Activated CD4-positive, alpha-beta T cell treated with anti-CD3 and anti-CD28 coated beads, Interleukin-2, amount 10 ng/mL, durations not matched to agents 7 days and 5 days (primary cell): Measurements from ENCODE around the gene OR6B3. TPM values are rescaled to one million over a fixed set of nuclear protein-coding genes. Genes with fewer than 3 reads are reported as not detected.
"Not testable (repeated sequence)": the region's sequence is repeated elsewhere in the genome, so short reads cannot be mapped to it uniquely, and the experiment has no call there.

Experiments used
- CTCF ChIA-PET: fragments of 350-600 bp; sonication (Branson Sonifier 250); formaldehyde crosslinking; loops from one replicate; lab custom pipeline; 2021; ENCODE audit warnings: antibody characterized with exemption; lab: Charles Lee
- POLR2A ChIA-PET: fragments of 350-600 bp; sonication (Branson Sonifier 250); formaldehyde crosslinking; loops from one replicate; lab custom pipeline; 2021; ENCODE audit warnings: antibody characterized with exemption; lab: Charles Lee
- DNase-seq: peaks from one replicate; pipeline ENCODE4 v3.0.0-alpha.2; 2020
- H3K27ac Mint-ChIP-seq: one replicate; pipeline ENCODE4 v1.8.0; 2021; ENCODE audit warnings: mild to moderate bottlenecking, moderate library complexity, mixed read lengths
- H3K27me3 Mint-ChIP-seq: one replicate; pipeline ENCODE4 v1.8.0; 2021; ENCODE audit warnings: mixed read lengths
- H3K36me3 Mint-ChIP-seq: one replicate; pipeline ENCODE4 v1.8.0; 2021; ENCODE audit warnings: low read depth, mixed read lengths
- H3K4me1 Mint-ChIP-seq: one replicate; pipeline ENCODE4 v1.8.0; 2021; ENCODE audit warnings: mixed read lengths
- H3K4me3 Mint-ChIP-seq: one replicate; pipeline ENCODE4 v1.8.0; 2021; ENCODE audit warnings: mild to moderate bottlenecking, moderate library complexity, mixed read lengths
- H3K9me3 Mint-ChIP-seq: one replicate; pipeline ENCODE4 v1.8.0; 2021; ENCODE audit warnings: mixed read lengths
- total RNA-seq, 2 experiments: library from RNA; stranded (reverse); gene quantifications; one replicate each; pipeline ENCODE4 v1.2.3, GENCODE V29; 2021

Gene OR6B3
- total RNA-seq, 2 experiments from 2014 or later = not detected

DNA sequence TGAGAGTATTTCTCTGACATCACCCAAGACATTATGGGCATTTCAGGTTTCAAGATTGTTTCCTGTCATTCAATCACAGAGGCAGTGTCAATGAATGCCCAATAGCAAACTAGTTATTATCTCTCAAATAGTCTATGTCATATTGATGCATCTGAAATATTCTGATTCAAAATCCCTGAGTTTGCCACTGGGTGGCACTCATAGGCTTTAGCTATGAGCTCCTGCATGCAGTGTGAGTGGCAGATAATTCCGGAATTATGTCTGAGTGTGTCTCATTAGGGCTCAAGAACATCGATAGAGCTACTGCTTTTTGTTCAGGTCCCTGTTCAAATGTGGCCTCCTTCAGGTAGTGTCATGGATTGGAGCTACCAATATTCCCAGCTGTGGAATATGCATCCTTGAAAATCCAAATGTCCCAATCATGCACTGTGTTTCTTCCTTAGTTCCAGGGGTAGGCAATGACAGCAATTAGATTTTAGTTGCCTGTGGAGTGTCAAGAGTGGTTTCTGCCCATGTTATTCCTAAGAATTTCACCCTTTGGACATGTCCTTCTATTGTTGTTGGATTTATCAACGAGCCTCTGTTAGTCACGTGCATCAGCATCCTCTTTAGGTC lies 7.8 kb upstream of the OR6B3 start:
- no peak overlapping the region for H3K27ac Mint-ChIP-seq
- DNase-seq = peak; percentile 62
- no peak overlapping the region for H3K4me3 Mint-ChIP-seq
- H3K9me3 Mint-ChIP-seq = no peaks in the 10 kb centered on the region
- no peaks in the 10 kb centered on the region for H3K36me3 Mint-ChIP-seq
- POLR2A ChIA-PET = no interaction called here
- CTCF ChIA-PET = interaction anchor here (0.6 to 2.9 kb wide), 4 partner anchors 9 to 83 kb away, joined by 3 to 16 read pairs (median 4); no protein-coding TSS in a partner anchor
- peaks cover 30% of the 10 kb centered on the region for H3K27me3 Mint-ChIP-seq
- H3K4me1 Mint-ChIP-seq = no peaks in the 10 kb centered on the region

DNA sequence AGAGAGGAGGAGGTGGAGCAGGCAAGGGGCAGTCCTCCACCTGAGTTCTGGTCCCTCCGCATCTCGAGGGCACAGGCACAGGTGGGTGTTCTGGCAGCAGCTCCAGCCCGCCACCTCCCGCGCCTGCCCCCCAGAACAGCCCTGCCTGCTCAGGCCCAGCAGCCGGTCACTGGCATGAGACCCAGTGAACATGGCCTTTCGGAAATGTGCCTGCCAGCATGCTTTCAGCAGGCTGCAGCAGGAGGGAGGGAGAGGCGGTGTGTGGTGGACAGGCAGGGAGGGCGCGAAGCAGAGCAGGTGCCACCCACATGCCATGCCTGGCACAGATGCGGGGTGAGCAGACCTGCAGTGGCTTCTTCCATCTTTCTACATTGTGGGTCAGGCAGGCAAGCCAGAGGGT lies 3.4 kb upstream of the OR6B3 start:
- H3K27ac Mint-ChIP-seq = no peak overlapping the region
- POLR2A ChIA-PET = no interaction called here

DNA sequence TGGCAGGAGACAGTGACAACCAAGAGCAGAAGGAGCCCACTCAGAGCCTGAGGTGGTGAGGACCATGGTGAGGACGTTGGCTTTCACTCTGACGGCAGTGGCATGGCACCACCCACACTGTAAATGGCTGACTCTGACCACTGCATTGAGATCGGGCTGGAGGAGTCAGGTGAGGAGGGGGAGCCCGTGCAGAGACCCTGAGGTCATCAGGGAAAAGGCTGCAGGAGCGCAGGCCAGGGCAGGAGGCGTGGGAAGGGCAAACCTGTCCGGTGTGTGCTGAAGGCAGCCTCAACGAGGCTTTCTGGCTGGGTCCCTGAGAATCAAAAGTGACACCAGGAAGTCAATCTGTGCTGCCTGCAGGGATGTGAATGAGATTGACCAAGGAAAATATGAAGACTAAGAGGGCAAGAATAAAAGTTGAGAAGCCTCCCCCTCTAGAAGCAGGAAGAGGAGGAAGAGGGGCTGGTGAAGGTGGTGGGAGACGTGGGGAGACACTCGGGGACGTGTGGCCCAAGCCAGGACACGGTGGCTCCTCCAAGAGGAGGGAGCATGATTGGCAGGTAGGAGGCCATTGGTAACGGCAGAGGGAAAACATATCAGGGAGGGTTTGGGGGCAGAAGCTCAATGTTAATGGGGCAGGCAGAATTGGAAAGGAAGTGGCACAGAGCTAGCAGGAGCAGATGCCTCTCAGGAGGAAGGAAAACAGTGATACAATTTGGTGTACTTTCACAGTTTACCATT lies 2.0 kb upstream of the OR6B3 start:
- Mint-ChIP-seq H3K9me3 (no peaks in the 10 kb centered on the region), H3K4me3 (no peak overlapping the region), H3K36me3 (no peaks in the 10 kb centered on the region), H3K27me3 (peaks cover 30% of the 10 kb centered on the region), H3K4me1 (no peaks in the 10 kb centered on the region), H3K27ac (no peak overlapping the region)
- no peak for DNase-seq
- ChIA-PET POLR2A (no interaction called here), CTCF (no interaction called here)

More for the DNA sequence above, 3.4 kb upstream of the OR6B3 start:
- CTCF ChIA-PET = no interaction called here
- no peaks in the 10 kb centered on the region for H3K9me3 Mint-ChIP-seq
- H3K4me3 Mint-ChIP-seq = no peak overlapping the region
- H3K36me3 Mint-ChIP-seq = no peaks in the 10 kb centered on the region
- peaks cover 25% of the 10 kb centered on the region for H3K27me3 Mint-ChIP-seq
- no peaks in the 10 kb centered on the region for H3K4me1 Mint-ChIP-seq
- no peak for DNase-seq

GRCh38 chr2:240052524-240052923 lies 797 bp downstream of the OR6B3 start:
- ChIA-PET POLR2A (no interaction called here), CTCF (no interaction called here)
- H3K9me3 Mint-ChIP-seq = no peaks in the 10 kb centered on the region
- peaks cover 35% of the 10 kb centered on the region for H3K27me3 Mint-ChIP-seq
- no peaks in the 10 kb centered on the region for H3K36me3 Mint-ChIP-seq
- H3K4me1 Mint-ChIP-seq = no peaks in the 10 kb centered on the region
- H3K4me3 Mint-ChIP-seq = no peak overlapping the region
- DNase-seq = no peak
- H3K27ac Mint-ChIP-seq = no peak overlapping the region

DNA sequence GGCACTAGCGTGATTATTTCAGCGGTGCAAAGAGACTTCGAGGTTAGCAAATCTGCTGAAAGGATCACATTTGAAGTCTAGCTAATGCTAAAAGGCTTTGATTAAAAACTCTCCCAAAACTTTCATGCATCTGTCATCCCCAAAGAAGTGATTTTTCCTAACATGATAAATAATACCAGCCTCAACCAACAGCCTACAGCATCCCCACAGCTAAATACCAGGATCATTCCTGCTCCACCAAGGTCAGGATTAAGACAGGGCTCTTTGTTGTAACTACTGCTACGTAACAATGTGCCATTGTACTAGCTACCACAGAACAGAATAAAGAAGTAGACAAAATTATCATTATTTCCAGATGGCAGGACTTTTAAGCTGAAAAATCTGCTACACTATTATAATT lies 1.6 kb downstream of the OR6B3 start:
- Mint-ChIP-seq H3K36me3 (no peaks in the 10 kb centered on the region), H3K27ac (no peak overlapping the region), H3K27me3 (peaks cover 35% of the 10 kb centered on the region), H3K4me3 (no peak overlapping the region), H3K9me3 (no peaks in the 10 kb centered on the region), H3K4me1 (no peaks in the 10 kb centered on the region)
- no peak for DNase-seq
- ChIA-PET POLR2A (no interaction called here), CTCF (no interaction called here)

GRCh38 chr2:240050278-240050677 lies 3.0 kb downstream of the OR6B3 start:
- peaks cover 31% of the 10 kb centered on the region for H3K27me3 Mint-ChIP-seq
- ChIA-PET CTCF (no interaction called here), POLR2A (no interaction called here)
- H3K9me3 Mint-ChIP-seq = no peaks in the 10 kb centered on the region
- H3K4me3 Mint-ChIP-seq = no peak overlapping the region
- no peak for DNase-seq
- H3K27ac Mint-ChIP-seq = no peak overlapping the region
- H3K4me1 Mint-ChIP-seq = no peaks in the 10 kb centered on the region
- H3K36me3 Mint-ChIP-seq = no peaks in the 10 kb centered on the region

GRCh38 chr2:240048237-240048636 lies 5.1 kb downstream of the OR6B3 start:
- Mint-ChIP-seq H3K4me1 (no peaks in the 10 kb centered on the region), H3K27me3 (peaks cover 16% of the 10 kb centered on the region), H3K9me3 (no peaks in the 10 kb centered on the region), H3K4me3 (no peak overlapping the region), H3K36me3 (no peaks in the 10 kb centered on the region), H3K27ac (no peak overlapping the region)
- POLR2A ChIA-PET = no interaction called here
- DNase-seq = no peak
- CTCF ChIA-PET = no interaction called here

DNA sequence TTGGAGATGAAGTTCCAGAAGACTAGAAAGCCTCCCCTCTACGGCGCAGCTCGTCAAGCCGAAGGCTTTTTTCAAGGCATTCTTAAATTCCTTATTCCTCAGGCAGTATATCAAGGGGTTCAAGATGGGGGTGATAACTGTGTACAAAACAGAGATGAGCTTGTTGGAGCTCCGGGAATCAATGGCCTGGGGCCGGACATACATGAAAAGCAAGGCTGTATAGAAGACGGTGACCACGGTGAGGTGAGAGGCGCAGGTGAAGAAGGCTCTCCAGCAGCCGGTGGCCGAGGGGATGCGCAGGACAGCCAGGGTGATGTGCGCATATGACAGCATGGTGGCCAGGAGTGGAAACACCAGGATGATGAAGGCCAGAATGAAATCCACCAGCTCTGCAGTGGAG lies 8.2 kb downstream of the OR6B3 start:
- ChIA-PET CTCF (no interaction called here), POLR2A (no interaction called here)
- Mint-ChIP-seq H3K36me3 (no peaks in the 10 kb centered on the region), H3K9me3 (no peaks in the 10 kb centered on the region), H3K27ac (no peak overlapping the region), H3K27me3 (peaks cover 6% of the 10 kb centered on the region), H3K4me3 (no peak overlapping the region), H3K4me1 (no peaks in the 10 kb centered on the region)
- no peak for DNase-seq

DNA sequence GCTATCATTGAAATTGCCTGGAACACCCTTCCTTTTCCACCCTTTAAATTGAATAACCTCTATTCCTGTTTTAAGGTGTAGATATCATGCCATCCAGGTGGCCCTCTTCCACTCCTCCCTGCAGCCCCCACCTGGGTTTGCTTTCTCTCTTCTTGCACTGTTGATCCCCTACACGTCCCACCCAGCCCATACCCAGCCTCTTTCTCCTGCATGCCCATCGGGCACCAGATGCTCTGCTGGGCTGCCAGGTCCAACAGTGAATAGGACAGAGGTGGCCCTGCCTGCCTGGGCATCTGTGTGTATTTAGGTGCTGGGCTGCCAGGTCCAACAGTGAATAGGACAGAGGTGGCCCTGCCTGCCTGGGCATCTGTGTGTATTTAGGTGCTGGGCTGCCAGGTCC lies 9.2 kb downstream of the OR6B3 start:
- H3K9me3 Mint-ChIP-seq, H3K4me3 Mint-ChIP-seq, DNase-seq, POLR2A ChIA-PET, H3K4me1 Mint-ChIP-seq, CTCF ChIA-PET, H3K27me3 Mint-ChIP-seq, H3K36me3 Mint-ChIP-seq, H3K27ac Mint-ChIP-seq: not testable (repeated sequence)

- ChIA-PET CTCF (interaction anchor here (0.7 kb wide), 1 partner anchor 1103 kb away, joined by 4 read pairs; no protein-coding TSS in a partner anchor), POLR2A (no interaction called here)
- no peak for DNase-seq
- H3K27me3 Mint-ChIP-seq = peaks cover 3% of the 10 kb centered on the region
- no peaks in the 10 kb centered on the region for H3K4me1 Mint-ChIP-seq
- no peak overlapping the region for H3K27ac Mint-ChIP-seq
- no peaks in the 10 kb centered on the region for H3K36me3 Mint-ChIP-seq
- no peaks in the 10 kb centered on the region for H3K9me3 Mint-ChIP-seq
- no peak overlapping the region for H3K4me3 Mint-ChIP-seq
Observed at GRCh38 chr2:240043279-240043989, 9.9 kb downstream of the OR6B3 start.

- H3K36me3 Mint-ChIP-seq = no peaks in the 10 kb centered on the region
- no peaks in the 10 kb centered on the region for H3K9me3 Mint-ChIP-seq
- H3K4me1 Mint-ChIP-seq = no peaks in the 10 kb centered on the region
- ChIA-PET POLR2A (no interaction called here), CTCF (interaction anchor here (0.7 kb wide), 1 partner anchor 1102 kb away, joined by 4 read pairs; no protein-coding TSS in a partner anchor)
- no peaks in the 10 kb centered on the region for H3K27me3 Mint-ChIP-seq
- no peak overlapping the region for H3K4me3 Mint-ChIP-seq
- DNase-seq = no peak
- no peak overlapping the region for H3K27ac Mint-ChIP-seq
Observed at GRCh38 chr2:240042740-240043139, 10.6 kb downstream of the OR6B3 start.

- DNase-seq = no peak
- CTCF ChIA-PET = no interaction called here
- Mint-ChIP-seq H3K27me3 (peaks cover 12% of the 10 kb centered on the region), H3K27ac (no peak overlapping the region), H3K9me3 (no peaks in the 10 kb centered on the region), H3K36me3 (no peaks in the 10 kb centered on the region), H3K4me3 (no peak overlapping the region), H3K4me1 (no peaks in the 10 kb centered on the region)
- POLR2A ChIA-PET = no interaction called here
Observed at GRCh38 chr2:240041363-240041762, 12.0 kb downstream of the OR6B3 start.

- Mint-ChIP-seq H3K4me1 (no peaks in the 10 kb centered on the region), H3K27ac (no peak overlapping the region), H3K9me3 (no peaks in the 10 kb centered on the region), H3K36me3 (no peaks in the 10 kb centered on the region), H3K4me3 (no peak overlapping the region), H3K27me3 (peaks cover 32% of the 10 kb centered on the region)
- ChIA-PET POLR2A (no interaction called here), CTCF (interaction anchor here (1.6 kb wide), 1 partner anchor 12 kb away, joined by 3 read pairs; the partner anchor contains the start of gene NDUFA10)
- DNase-seq = no peak
Observed at GRCh38 chr2:240037358-240037757, 16.0 kb downstream of the OR6B3 start.
